Pons (tissue), 1 donor: ENCODE results near the gene GPR37.

ENCODE experiments used
- DNase-seq: peaks from one replicate; pipeline ENCODE4 v3.0.0-alpha.2; 2016; ENCODE audit warnings: low spot score

Gene GPR37, protein sequence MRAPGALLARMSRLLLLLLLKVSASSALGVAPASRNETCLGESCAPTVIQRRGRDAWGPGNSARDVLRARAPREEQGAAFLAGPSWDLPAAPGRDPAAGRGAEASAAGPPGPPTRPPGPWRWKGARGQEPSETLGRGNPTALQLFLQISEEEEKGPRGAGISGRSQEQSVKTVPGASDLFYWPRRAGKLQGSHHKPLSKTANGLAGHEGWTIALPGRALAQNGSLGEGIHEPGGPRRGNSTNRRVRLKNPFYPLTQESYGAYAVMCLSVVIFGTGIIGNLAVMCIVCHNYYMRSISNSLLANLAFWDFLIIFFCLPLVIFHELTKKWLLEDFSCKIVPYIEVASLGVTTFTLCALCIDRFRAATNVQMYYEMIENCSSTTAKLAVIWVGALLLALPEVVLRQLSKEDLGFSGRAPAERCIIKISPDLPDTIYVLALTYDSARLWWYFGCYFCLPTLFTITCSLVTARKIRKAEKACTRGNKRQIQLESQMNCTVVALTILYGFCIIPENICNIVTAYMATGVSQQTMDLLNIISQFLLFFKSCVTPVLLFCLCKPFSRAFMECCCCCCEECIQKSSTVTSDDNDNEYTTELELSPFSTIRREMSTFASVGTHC

DNA sequence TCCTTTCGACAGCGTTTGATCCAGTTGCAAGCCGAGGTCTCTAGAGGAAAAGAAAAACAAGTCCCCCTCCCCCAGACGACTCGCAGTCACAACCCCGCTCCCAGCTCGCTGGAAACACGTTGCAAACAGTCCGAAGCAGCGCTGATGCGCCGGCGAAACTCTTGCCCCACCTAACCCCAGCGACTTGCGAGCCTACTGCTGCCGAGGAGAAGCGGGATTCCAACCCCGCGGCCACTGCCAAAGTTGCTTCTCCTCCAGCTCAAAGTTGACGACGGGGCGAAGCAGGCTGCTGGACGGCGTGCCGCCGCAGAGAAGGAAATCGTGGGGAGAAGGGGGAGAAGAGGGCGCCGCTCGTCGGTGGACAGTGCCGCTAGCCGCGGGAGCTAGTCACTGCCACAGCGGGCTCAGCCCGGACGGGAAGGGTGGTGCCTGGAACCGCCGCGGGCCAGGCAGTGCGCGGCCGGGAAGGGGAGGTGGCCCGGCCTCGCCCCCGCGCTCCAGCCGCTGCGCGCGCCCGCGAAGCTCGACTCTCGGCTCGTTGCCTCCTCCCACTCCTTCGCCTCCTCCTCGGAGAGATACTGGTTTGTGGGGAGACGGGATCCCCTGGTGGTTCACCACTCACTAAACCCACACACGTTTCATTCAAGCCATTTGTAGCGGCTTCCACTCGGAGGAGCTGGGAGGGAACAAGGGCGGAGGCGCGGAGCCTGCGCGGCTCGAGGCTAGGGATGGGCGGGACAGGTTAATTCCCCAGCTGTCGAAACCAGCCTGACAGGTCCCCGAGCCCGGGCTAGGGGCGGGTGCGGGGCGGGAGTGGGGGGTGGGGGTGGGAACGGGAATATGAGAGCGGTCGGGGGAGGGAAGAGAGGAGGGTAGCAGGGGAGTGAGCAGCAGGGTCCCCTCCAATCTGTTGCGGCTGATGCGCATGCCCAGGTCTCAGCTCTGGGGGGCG is at the start of gene GPR37:
Gene GPR37, minus strand, starts transcription at position 392 of the 952 bp plus-strand sequence. CDS start 816 bp downstream, outside the sequence.
- peak; percentile 96 for DNase-seq

DNA sequence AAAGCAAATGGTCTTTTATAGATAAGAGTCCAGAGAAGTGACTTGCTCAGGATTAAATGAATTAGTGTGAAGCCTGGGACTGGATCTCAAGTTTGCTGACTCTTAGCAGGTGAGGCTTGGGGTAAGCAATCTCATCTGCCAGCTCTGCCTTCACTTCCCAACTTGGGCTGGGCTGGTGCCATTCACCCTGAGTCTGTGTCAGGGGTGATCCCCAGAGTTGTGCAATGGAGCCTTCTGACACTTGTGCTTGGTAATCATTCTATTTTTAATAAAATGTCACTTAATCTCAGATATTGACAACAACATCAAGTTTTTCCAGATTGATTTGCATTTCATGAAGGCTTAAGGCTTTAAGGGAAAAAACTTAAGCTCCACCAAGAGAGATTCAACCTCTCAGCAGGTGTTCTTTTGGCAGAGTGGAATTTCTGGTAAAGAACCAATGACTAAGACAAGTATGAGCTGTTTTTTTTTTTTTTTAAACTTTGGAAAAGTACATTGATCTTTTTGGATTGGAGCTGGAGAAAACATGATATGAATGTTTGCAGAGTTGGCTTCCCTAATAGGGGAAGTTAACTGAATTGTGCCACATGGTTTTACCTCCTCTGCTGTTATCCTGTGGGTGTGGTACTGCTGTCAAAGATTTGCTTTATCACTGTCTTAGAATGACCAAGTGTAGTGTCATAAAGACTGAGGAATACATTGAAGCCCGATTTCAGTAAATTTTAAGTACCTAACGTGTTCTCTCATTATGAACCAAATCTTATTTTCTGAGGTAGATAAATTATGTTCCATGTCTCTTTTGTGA is 48.6 kb upstream of the GPR37 start:
- no peak for DNase-seq

DNA sequence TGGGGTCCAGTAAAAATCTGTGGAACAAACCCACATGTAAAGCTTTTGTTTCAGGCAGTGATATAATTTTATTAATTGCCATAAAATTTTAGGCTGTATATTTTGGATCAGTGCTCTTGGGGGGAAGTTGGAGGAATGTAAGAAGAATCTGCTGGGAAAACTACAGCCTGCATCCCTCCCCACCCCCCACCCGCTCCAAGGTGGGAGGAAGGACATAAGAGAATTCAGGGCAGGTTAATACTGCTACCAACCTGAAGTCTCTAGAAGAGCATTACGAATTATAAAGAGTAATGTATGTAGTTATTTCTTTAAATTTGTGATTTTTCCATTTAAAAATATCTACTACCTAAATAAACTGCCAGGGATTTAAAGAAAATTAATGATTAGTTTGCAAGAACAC is 47.2 kb upstream of the GPR37 start:
- no peak for DNase-seq

DNA sequence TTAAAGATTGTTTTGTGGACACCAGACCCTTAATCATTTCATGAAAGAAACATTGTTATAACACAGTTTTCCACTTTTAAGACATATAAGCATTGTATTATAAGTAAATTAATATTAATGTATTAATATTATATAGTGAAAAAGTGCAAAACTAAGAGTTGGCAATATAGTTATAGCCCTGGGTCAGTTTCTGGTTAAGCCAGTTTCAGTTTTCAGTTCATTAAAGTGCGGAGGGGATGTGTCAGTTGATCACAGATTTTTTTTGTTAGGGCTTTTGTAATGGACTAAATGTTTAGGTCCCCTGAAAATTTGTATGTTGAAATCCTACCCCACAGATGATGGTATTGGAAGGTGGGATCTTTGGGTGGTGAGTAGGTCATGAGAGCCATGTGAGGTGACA is 45.7 kb upstream of the GPR37 start:
- no peak for DNase-seq

DNA sequence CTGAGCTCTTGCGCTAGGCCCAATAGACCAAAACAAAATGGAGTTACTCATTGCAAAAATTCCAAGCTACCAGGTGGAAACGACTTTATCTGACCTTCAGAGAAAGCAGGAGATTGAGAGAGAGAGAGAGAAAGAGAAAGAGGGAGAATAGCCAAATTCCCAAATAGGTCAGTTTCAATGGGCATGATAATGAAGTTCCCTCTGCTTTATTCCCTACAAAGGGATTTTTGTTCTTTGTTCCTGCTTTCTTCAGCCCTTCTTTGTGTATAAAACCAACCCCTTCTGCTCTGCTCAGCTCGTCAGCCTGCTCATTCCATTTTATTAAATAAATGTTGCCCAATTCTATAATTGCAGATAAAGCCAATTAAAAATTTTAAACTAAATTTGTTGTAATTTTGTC is 45.0 kb upstream of the GPR37 start:
- DNase-seq: peak; percentile 75

DNA sequence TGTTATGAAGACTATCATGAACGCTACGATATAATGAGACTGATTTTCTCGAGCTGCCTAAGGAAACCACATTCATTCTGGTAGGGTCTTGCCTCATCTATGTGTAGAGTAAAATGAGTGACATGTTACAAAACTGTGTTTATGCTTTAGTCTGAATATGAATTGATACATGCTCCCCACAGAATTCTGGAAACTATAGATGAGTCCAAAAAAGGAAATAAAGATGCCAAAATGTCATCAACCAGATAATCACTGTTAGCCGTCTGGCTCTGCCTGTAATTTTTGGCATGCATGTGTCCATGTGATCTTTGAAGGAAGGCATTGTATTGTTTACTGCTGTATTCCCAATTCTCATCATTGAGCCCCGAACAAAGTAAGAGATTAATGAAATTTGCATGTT is 42.6 kb upstream of the GPR37 start:
- no peak for DNase-seq

DNA sequence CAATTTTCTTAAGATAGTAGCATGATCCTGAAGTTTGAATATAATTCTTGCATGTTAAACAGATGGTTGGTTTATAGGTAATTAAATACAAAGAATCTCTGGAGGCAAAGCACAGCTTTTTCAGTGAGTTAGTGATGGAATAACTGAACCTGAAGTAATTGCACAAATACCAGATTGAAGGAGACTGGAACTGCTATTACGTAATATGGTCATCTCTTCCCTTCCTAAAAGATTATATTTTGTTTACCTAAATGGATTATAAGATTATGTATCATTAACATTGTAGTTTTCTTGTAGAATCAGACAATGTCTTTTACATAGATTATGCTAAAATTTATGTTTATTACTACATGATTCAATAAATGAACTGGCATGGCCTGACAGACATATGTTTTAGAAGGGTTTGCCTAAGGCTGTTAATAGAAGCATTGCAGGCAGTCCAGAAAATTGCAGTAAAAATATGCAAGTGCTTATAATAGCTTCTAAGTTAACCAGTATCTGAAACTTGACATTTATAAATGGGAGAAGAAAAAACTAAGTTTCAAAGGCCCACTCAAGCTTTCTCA is 35.8 kb upstream of the GPR37 start:
- no peak for DNase-seq

DNA sequence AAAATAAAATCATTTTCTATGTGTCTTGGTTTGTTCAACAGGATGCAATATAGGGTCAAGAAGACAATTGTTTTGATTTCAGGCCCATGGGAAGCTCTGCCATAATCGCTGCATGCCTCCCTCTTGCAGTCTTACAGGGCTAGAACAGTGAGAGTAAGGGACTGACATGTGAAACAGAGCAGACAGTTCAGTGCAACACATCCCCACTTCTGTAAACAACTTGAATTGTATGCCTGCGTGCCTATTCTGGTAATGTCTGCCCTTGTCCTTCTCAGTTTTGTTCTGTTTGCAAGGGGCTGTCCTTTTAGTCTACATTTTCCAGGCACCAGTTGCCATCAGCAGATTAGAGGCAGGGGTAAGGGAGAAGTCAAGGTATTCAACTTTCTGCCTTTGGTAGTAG is 34.8 kb upstream of the GPR37 start:
- no peak for DNase-seq

DNA sequence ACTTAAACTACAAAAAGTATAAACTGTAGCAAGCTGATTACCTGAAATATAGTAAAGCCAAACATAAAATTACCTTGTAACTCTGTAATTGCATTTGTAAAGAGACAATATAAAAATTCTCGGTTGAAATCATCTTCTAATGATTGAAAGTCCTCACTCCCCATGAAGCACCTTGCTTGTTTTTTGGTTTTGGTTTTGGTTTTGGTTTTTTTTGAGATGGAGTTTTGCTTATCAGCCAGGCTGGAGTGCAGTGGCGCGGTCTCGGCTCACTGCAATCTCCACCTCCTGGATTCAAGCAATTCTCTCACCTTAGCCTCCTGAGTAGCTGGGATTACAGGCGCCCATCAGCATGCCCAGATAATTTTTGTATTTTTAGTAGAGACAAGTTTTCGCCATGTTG is 33.9 kb upstream of the GPR37 start:
- no peak for DNase-seq

DNA sequence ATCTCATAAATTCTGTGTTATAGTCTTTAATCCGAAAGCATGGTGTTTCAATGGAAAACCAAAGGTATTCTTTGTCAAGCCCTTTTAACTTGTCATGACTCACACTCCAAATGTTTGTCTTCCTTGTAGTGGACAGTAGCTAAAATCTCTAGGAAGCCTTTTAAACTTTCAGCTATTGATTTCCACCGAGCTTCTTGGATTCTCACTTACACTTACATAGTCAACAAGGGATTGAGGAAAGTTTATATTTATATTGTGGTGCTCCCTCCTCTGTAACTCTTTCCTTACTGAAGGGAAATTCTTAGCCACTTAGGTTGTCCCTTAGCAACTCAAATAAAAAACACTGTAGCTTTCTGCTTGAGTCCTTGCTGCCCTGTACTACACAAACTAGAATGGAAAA is 31.2 kb upstream of the GPR37 start:
- no peak for DNase-seq

DNA sequence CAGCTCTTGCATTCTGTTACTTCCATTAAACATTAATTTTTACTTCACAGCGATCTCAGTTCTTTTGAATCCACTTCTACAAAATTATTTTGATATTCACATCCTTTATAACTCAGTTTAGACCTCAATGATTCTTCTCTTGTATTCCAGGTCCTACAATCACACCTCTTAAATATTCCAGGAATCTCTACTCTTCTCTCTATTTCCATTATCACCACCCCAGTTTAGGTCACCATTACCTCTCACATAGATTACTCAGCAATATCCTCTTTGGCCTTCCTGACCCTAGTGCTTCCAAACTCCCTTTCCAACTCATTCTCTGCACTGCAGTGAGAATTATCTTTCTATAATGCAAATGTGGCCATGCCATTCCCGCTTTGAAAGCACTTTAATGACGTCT is 27.1 kb upstream of the GPR37 start:
- no peak for DNase-seq

DNA sequence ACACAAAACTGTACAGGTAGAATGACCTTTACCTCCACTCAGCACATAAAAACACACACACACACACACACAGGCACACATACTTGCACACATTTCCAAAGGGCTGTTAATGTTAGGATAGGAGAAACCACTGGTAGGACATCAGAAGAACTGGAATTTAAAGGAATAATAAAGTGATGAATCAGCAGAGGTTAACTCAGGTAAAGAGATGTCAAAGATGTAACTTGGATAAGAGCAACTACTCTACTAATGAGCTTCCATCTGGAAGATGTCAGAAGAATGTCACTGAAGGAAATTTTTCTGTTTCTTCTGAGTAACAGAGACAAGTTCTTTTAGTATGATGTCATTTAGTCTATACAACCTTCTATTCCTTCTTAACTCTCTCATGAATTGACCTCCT is 26.4 kb upstream of the GPR37 start:
- DNase-seq: no peak

DNA sequence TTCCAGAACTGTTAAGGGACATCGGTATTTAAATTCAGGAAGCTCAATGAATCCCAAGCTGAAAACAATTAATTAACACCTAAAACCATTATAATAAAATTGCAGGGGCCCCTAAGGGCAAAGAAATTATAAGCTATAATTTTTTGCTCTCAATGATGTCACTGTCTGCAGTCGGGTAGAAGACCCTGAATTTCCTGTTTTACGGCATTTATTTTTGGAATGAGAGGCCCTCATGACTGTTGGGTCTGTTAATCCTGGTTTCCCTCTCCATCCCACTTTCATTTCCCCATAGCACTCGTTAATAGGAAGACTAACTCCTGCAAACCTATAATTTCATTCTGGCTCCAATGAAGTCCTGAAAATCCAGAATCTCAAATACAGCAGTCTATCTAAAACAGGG is 25.8 kb upstream of the GPR37 start:
- no peak for DNase-seq

DNA sequence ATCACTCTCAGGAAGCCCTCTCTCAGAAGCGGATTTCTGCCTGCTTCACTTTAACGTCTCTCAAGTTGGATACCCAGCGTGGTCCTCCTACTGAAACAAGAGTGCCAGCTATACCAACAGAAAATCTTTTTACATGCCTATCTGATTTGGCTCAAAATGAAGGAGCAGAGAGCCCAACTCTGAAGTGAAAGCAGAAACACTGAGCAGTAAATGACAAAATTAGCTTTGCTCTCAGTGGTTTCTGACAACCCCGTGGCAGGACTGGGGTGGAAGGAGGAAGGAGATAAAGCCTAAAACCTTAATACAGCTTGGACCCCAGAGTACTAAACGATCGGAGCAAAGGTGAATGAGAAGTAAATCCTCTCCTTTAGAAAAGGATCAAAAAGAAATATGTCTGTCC is 25.1 kb upstream of the GPR37 start:
- peak; percentile 50 for DNase-seq

DNA sequence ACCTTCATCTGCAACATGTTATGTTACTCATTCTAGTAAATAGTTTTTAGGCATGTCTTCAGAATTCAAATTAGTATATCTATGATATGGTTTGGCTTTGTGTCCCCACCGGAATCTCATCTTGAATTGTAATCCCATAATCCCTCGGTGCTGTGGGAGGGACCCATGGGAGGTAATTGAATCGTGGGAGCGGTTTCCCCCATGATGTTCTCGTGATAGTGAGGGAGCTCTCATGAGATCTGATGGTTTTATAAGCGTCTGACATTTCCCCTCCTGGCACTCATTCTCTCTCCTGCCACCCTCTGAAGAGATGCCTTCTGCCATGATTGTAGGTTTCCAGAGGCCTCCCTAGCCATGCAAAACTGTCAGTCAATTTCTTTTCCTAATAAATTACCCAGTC is 20.4 kb upstream of the GPR37 start:
- no peak for DNase-seq

DNA sequence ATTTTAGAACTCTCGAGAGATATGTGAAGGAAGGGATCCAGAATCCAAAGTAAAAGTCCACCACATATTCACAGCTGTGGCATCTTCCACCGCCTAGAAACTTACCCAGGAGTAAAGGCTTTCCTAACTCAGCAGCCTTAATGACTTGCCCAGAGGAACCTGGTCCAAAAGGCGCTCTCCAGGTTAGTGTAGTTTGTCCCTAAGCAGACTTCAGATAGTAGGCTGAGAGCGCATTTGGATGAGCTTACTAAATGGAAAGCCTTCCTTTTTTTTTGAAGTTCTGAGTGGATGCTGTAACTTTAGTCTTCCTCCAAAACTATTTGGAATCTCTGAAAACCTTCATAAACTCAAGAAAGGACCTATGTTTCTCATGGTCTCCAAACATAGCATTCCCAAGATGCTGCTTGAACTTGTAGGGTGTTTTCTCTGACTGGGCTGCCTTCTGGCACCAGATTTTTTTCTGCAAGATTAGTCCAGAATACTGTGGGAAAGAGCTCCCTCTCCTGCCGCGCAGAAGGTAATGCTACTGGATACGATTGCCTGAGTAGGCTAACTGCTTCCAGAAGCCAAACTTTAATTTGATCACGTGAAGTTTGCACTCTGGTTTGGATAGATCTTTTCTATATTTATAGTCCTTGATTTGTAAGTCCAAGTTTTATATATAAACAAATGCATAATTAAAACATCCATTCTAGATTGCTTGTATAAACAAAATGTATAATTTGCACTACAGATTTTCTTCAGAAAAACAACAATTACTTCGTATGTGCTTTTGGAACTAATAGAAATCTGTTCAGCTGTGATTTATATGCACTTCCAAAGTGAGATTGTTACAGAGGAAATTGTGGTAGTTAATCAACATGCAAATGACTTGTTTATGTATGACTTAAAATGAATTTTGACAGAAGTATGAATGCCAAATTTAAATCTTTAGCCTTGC is 19.6 kb upstream of the GPR37 start:
- peak; percentile 80 for DNase-seq

DNA sequence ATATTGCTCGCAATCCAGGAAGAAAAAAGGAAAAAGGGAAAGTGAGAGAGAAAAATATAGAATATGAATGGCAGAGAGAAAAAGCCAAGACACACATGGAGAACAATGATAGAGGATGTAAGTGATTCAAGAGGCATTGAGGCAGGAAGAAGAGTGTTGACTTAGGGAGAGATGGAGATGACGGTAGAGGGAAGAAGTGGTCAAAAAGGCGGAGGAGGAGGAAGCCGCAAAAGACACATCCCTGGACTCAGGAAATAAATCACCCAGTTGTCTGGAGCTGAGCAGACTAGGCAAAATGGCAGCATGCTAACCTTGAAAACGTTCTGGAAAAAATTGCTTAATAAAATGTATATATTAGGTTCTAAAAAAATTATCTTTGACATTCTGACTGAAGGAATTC is 17.7 kb upstream of the GPR37 start:
- DNase-seq: no peak

DNA sequence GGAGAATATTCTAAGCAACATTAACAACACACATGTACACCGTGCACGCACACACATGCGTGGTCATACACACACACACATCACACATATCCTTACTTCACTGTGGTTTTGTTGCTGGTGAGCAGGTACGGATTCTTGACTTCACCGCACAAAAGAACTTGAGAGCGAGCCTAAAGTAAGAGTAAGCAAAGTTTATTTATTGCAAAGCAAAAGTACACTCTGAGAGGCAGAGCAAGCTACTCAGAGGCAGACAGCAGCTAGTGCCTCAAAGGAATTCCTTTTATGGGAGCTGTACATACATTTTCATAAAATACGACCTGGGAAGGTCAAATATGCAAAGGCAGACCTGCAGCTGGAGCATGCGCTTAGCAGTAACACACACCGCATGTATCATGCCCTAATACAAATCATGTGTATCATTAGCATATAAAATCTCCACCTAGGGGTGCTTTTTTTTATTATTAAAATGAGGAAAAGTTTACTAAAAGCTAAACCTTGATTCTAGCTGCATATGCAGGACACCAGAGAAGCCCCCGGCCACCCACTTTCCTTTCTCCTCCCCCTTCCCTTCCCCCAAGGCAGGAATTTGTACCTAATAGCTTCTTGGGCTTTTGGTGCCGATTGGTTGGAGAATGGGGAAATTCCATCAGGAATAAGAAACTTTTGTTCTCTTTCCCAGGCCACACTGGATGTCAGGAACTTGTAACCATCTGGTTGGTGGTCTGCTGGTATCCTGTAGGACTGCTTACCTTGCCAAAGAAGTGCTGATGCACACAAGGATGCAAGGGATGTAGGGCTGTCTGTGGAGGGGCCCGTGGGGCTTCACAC is 16.5 kb upstream of the GPR37 start:
- DNase-seq: no peak

DNA sequence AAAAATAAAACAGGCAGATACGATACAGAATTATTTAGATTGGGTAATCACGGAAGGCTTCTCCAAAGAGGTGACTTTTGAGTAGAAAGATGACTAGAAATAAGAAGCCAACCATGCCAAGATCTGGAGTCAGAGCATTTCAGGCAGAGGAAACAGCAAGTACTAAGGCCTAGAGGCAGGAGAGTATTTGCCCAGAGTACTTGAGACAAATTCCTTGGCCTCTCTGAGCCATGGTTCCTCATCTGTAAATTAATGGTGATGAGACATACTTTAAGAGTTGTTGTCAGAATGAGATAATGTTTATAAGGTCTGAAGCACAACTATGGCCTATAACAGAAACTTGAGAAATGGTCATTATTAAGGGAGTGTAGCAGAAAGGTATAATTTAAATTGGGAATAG is 15.8 kb upstream of the GPR37 start:
- DNase-seq: no peak
